ENCODE results near the gene HLA-G. TPM values are rescaled to one million over a fixed set of nuclear protein-coding genes. Genes with fewer than 3 reads are reported as not detected.
A peak's percentile ranks its signal among the peaks of the same experiment; 100 is the strongest.

HLA-G gene
- total RNA-seq, 3 donors from 2014 or later: 1.5 to 1.9 (median 1.9) TPM

- intact Hi-C loops (cut with DNase I, micrococcal nuclease): no loop called here
Measured at GRCh38 chr6:29797966-29798365, 29.7 kb upstream of the HLA-G start.

GRCh38 chr6:29800254-29800653, 27.4 kb upstream of the HLA-G start:
- Histone ChIP-seq H3K9me3 (no peaks in the 10 kb centered on the region), H3K4me1 (ENCODE audit: low read depth) (no peaks in the 10 kb centered on the region), H3K36me3 (ENCODE audit: low read depth) (no peaks in the 10 kb centered on the region), H3K4me3 (no peak overlapping the region)
- ATAC-seq: no peak
- no peak for TF ChIP-seq CTCF (IDR thresholded peaks at IDR 0.05)
- DNase-seq: no peak
- intact Hi-C loops (cut with DNase I, micrococcal nuclease): no loop called here

More at GRCh38 chr6:29797966-29798365, 29.7 kb upstream of the HLA-G start:
- H3K36me3 ChIP-seq (ENCODE audit: low read depth): no peaks in the 10 kb centered on the region
- no peak for DNase-seq
- TF ChIP-seq CTCF (IDR thresholded peaks at IDR 0.05): no peak
- H3K4me3 ChIP-seq: no peak overlapping the region
- no peak for ATAC-seq
- no peaks in the 10 kb centered on the region for H3K4me1 ChIP-seq (ENCODE audit: low read depth)
- no peaks in the 10 kb centered on the region for H3K9me3 ChIP-seq

GRCh38 chr6:29806387-29806786, 21.2 kb upstream of the HLA-G start:
- ATAC-seq: no peak
- Histone ChIP-seq H3K36me3 (ENCODE audit: low read depth) (no peaks in the 10 kb centered on the region), H3K9me3 (no peaks in the 10 kb centered on the region), H3K4me3 (no peak overlapping the region), H3K4me1 (ENCODE audit: low read depth) (no peaks in the 10 kb centered on the region)
- intact Hi-C loops (cut with DNase I, micrococcal nuclease): no loop called here
- no peak for TF ChIP-seq CTCF (IDR thresholded peaks at IDR 0.05)
- no peak for DNase-seq

- no peaks in the 10 kb centered on the region for H3K9me3 ChIP-seq
- DNase-seq (no peak), ATAC-seq (no peak)
- no peaks in the 10 kb centered on the region for H3K4me1 ChIP-seq (ENCODE audit: low read depth)
- intact Hi-C loops (cut with DNase I, micrococcal nuclease): no loop called here
- TF ChIP-seq CTCF (IDR thresholded peaks at IDR 0.05): no peak
- H3K36me3 ChIP-seq (ENCODE audit: low read depth): no peaks in the 10 kb centered on the region
- H3K4me3 ChIP-seq: no peak overlapping the region
Measured at GRCh38 chr6:29809249-29809648, 18.4 kb upstream of the HLA-G start.

GRCh38 chr6:29810371-29810770, 17.3 kb upstream of the HLA-G start:
- no peak overlapping the region for H3K4me3 ChIP-seq
- ATAC-seq (peak; percentile 65), DNase-seq (peak in 1 of 3 donors; percentile 74)

More at GRCh38 chr6:29810371-29810770, 17.3 kb upstream of the HLA-G start:
- Histone ChIP-seq H3K36me3 (ENCODE audit: low read depth) (no peaks in the 10 kb centered on the region), H3K4me1 (ENCODE audit: low read depth) (no peaks in the 10 kb centered on the region), H3K9me3 (no peaks in the 10 kb centered on the region)
- intact Hi-C loops (cut with DNase I, micrococcal nuclease): no loop called here
- no peak for TF ChIP-seq CTCF (IDR thresholded peaks at IDR 0.05)
